K562 (cell line): Measurements from ENCODE around the gene GSTO2. TPM values are rescaled to one million over a fixed set of nuclear protein-coding genes. Genes with fewer than 3 reads are reported as not detected.

Experiments
- ATAC-seq: fragments of 200-7000 bp; cut with Tn5 transposase; 3 replicates; pipeline ENCODE4 v1.9.1; 2020; ENCODE audit warnings: moderate library complexity
- BruUV-seq: library from RNA; stranded (reverse); fragments of 400-500 nt; replicated peaks from 2 replicates; lab custom pipeline; 2021; lab: Mats Ljungman, UMichigan
- CTCF ChIA-PET: fragments of 300-600 bp; formaldehyde crosslinking; extraction: SDS; loops from one replicate; lab custom pipeline; 2021; ENCODE audit warnings: low intra/inter-chr PET ratio; lab: Yijun Ruan, JAX
- POLR2A ChIA-PET: fragments of 300-600, 350-650 bp; sonication (Branson Sonifier 250); formaldehyde crosslinking; extraction: SDS; loops from one replicate; lab custom pipeline; 2021; ENCODE audit warnings: antibody characterized with exemption, inconsistent platforms; lab: Yijun Ruan, JAX
- DNase-seq, 4 experiments: peaks; one replicate each; pipeline versions ENCODE4 v3.0.0 to v3.0.0-alpha.2; 2011 to 2018; ENCODE audit warnings: low spot score in 3 of 4, mixed read lengths in 3 of 4; ENCODE audit errors: extremely low read depth in 1 of 4
- FAIRE-seq: peaks from 2 replicates; lab custom pipeline; 2011; peaks lifted over from hg19 to GRCh38; lab: Jason Lieb, UNC
- H2AFZ ChIP-seq: 2 replicates; pipeline ENCODE4 v1.6.0; 2011; ENCODE audit warnings: low read depth, low read length, control low read depth, inconsistent platforms
- H3K27ac ChIP-seq: fragments of 200-600 bp; 3 replicates; pipeline ENCODE4 v1.8.0; 2011; ENCODE audit warnings: low read depth, mild to moderate bottlenecking, control low read depth, inconsistent platforms, low read length, moderate library complexity, mixed read lengths; ENCODE audit errors: extremely low read depth
- H3K27me3 ChIP-seq, 2 experiments: fragments of 300-600 bp in 1 of 2; 2 replicates in 1 of 2; 3 replicates in 1 of 2; pipeline versions ENCODE4 v1.6.0 to v1.8.0; 2011; ENCODE audit warnings: inconsistent platforms in 2 of 2, low read length in 2 of 2, mild to moderate bottlenecking in 1 of 2, mixed read lengths in 1 of 2, moderate library complexity in 1 of 2; ENCODE audit not compliant: control insufficient read depth in 2 of 2, insufficient read depth in 2 of 2
- H3K36me3 ChIP-seq: fragments of 300-600 bp; 3 replicates; pipeline ENCODE4 v1.8.0; 2011; ENCODE audit warnings: mild to moderate bottlenecking, low read length, inconsistent platforms; ENCODE audit not compliant: control insufficient read depth, insufficient read depth
- H3K4me1 ChIP-seq, 2 experiments: fragments of 200-600 bp in 1 of 2; replicated peaks in 1 of 2; 2 replicates in 1 of 2; 3 replicates in 1 of 2; pipeline versions ENCODE4 v1.5.1 to v1.8.0; 2011; ENCODE audit warnings: inconsistent platforms in 2 of 2, low read length in 2 of 2, mild to moderate bottlenecking in 1 of 2, mixed read lengths in 1 of 2, moderate library complexity in 1 of 2; ENCODE audit not compliant: control insufficient read depth in 2 of 2, insufficient read depth in 2 of 2
- H3K4me2 ChIP-seq: 2 replicates; pipeline ENCODE4 v1.6.1; 2011; ENCODE audit warnings: low read length, control low read depth, inconsistent platforms, mixed read lengths; ENCODE audit not compliant: insufficient read depth
- H3K4me3 ChIP-seq: fragments of 200-600 bp; sonication (generic), shearing (Covaris generic); 2 replicates; pipeline ENCODE4 v1.5.1; 2016; ENCODE audit warnings: control low read depth, inconsistent platforms
- H3K79me2 ChIP-seq: fragments of 200-600 bp; 3 replicates; pipeline ENCODE4 v1.8.0; 2011; ENCODE audit warnings: low read length, inconsistent platforms; ENCODE audit not compliant: control insufficient read depth, insufficient read depth
- H3K9ac ChIP-seq, 2 experiments: 2 replicates each; pipeline versions ENCODE4 v1.6.0 to v1.6.1; 2011; ENCODE audit warnings: low read depth in 2 of 2, low read length in 2 of 2, control low read depth in 1 of 2, inconsistent platforms in 1 of 2, mild to moderate bottlenecking in 1 of 2, mixed read lengths in 1 of 2; ENCODE audit not compliant: insufficient read depth in 1 of 2
- H3K9me1 ChIP-seq: one replicate; pipeline ENCODE4 v1.6.0; 2011; ENCODE audit warnings: inconsistent platforms, mild to moderate bottlenecking, low read length, moderate library complexity; ENCODE audit not compliant: control insufficient read depth, insufficient read depth
- H3K9me3 ChIP-seq: replicated peaks from 2 replicates; pipeline ENCODE4 v1.5.1; 2011; ENCODE audit warnings: low read depth, low read length, inconsistent platforms; ENCODE audit not compliant: control insufficient read depth, insufficient read depth
- H4K20me1 ChIP-seq: replicated peaks from 2 replicates; pipeline ENCODE4 v1.6.1; 2011; ENCODE audit warnings: low read length, inconsistent platforms, mixed read lengths; ENCODE audit not compliant: control insufficient read depth, insufficient read depth
- BMI1 ChIP-seq: fragments of 150-350 bp; IDR thresholded peaks from 2 replicates; pipeline ENCODE4 v1.6.1; 2014; ENCODE audit warnings: low read length
- BRD9 ChIP-seq: fragments of 450-650 bp; IDR thresholded peaks from 2 replicates; pipeline ENCODE4 v1.6.1; 2018; ENCODE audit warnings: low read depth; ENCODE audit not compliant: partially characterized antibody
- CHCHD3 ChIP-seq: fragments of 250-450 bp; sonication (Bioruptor Pico); IDR thresholded peaks from 2 replicates; pipeline ENCODE4 v2.1.2; 2022; ENCODE audit warnings: mild to moderate bottlenecking
- FOXK2 ChIP-seq, 2 experiments: fragments of 450-650 bp; IDR thresholded peaks in 1 of 2; conservative IDR thresholded peaks in 1 of 2; 2 replicates each; pipeline ENCODE4 v1.6.1; 2016; ENCODE audit warnings: low read depth in 2 of 2, mild to moderate bottlenecking in 1 of 2
- HNRNPL ChIP-seq: fragments of 200-400 bp; formaldehyde crosslinking; IDR thresholded peaks from 2 replicates; pipeline ENCODE4 v1.6.1; 2017; ENCODE audit warnings: low read depth, mild to moderate bottlenecking, low read length
- NR1H2 ChIP-seq: sonication (generic); formaldehyde crosslinking; IDR thresholded peaks from 2 replicates; pipeline ENCODE4 v1.4.0; 2020; ENCODE audit warnings: mild to moderate bottlenecking, missing genetic modification reagents
- ZNF121 ChIP-seq: sonication (generic); formaldehyde crosslinking; conservative IDR thresholded peaks from 2 replicates; pipeline ENCODE4 v1.8.0; 2022; ENCODE audit warnings: missing genetic modification reagents
- ZNF695 ChIP-seq: fragments of 450-650 bp; formaldehyde crosslinking; IDR thresholded peaks from 2 replicates; pipeline ENCODE4 v1.4.0; 2020; ENCODE audit warnings: mild to moderate bottlenecking, moderate library complexity
- WGBS: fragments of 100-300 bp; shearing (Covaris generic); methylation state at CpG from one replicate; pipeline ENCODE4 v1.1.6; 2016; ENCODE audit warnings: low coverage, mixed read lengths; ENCODE audit not compliant: insufficient coverage; ENCODE audit errors: missing lambda C conversion rate; 5-methylcytosine and 5-hydroxymethylcytosine counted together
- in situ Hi-C: fragments of 300-500 bp; cut with MboI; formaldehyde crosslinking; loops from 4 replicates; pipeline ENCODE4 v1.15.0; 2018; ENCODE audit warnings: inconsistent platforms, mixed read lengths
- intact Hi-C: fragments of 100-400 bp; cut with micrococcal nuclease; formaldehyde crosslinking; loops from 2 replicates; pipeline ENCODE4 v1.14.2; 2022
- polyA plus RNA-seq, 8 experiments: library from polyadenylated mRNA; depleted of rRNA in 4 of 8; stranded (reverse) in 5 of 8; unstranded in 3 of 8; fragments of >200 nt; fragmentation: Nextera tagmentation in 2 of 8; fragmentation: Illumina TruSeq in 1 of 8; extraction: Ambion mirVana in 2 of 8; extraction: Trizol in 1 of 8; gene quantifications; 2 replicates each; pipeline versions ENCODE4 v1.2.1 to v1.2.3, GENCODE V29; 2011 to 2014; ENCODE audit warnings: inconsistent platforms in 1 of 8, missing spikeins in 1 of 8
- total RNA-seq, 7 experiments: library from RNA; depleted of rRNA in 6 of 7; stranded (reverse); fragments of >200 nt in 6 of 7; fragmentation: Illumina TruSeq in 2 of 7; extraction: Trizol in 2 of 7; gene quantifications; 2 replicates each; pipeline versions ENCODE4 v1.2.1 to v1.2.3, GENCODE V29; 2011 to 2021; ENCODE audit warnings: low replicate concordance in 1 of 7

The GSTO2 gene
- total and polyA plus RNA-seq, 9 of the 15 experiments (the other 6 are each of a cell fraction or from before 2014, with no cell fraction given) = 0.18 to 1.8 (median 0.90) TPM

DNA sequence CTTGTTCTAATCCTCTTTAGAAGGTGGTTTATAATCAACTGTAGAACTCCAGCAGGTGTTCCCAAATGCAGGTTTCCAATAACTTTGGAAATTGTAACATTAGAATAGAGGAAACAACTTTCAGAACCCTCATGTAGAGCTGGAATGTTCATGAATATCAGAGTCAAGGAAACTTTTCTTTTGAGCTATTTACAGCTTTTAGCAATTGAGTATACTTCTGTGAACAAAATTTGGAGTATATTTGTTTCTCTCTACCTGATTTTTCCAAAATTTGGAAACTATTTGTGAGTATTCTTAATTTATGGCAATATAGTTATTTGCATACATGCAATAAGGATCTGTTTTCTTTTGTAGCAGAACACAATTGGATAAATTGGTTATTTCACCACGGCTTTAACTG is 34.0 kb upstream of the GSTO2 start:
- no peaks in the 10 kb centered on the region for H3K27me3 ChIP-seq
- H3K9ac ChIP-seq = no peak overlapping the region
- H3K27ac ChIP-seq = no peak overlapping the region
- FAIRE-seq (no peak), DNase-seq (no peak), ATAC-seq (no peak)
- no peak overlapping the region for H3K4me3 ChIP-seq
- no peaks in the 10 kb centered on the region for H3K36me3 ChIP-seq
- no peaks in the 10 kb centered on the region for H4K20me1 ChIP-seq
- H3K4me1 ChIP-seq = peaks cover 4 to 11% of the 10 kb centered on the region in 2 experiments; a peak in 4 of 5 replicates
- no peak overlapping the region for H3K4me2 ChIP-seq
- BruUV-seq = no TSS peak
- no peak overlapping the region for H2AFZ ChIP-seq
- POLR2A ChIA-PET = no interaction called here
- H3K79me2 ChIP-seq = no peaks in the 10 kb centered on the region
- in situ Hi-C loops (no loop called here), intact Hi-C loops (no loop called here)
- 13% methylated on average over 1 of the region's 1 CpG for WGBS
- 0 out of 2 replicates have a peak, but pooled peaks cover 3% of the 10 kb centered on the region for H3K9me3 ChIP-seq
- TF ChIP-seq CHCHD3 (CRISPR knock-in tag) = no peak
- peak; percentile 65 for TF ChIP-seq BRD9
- CTCF ChIA-PET = no interaction called here
- H3K9me1 ChIP-seq = no peaks in the 10 kb centered on the region

DNA sequence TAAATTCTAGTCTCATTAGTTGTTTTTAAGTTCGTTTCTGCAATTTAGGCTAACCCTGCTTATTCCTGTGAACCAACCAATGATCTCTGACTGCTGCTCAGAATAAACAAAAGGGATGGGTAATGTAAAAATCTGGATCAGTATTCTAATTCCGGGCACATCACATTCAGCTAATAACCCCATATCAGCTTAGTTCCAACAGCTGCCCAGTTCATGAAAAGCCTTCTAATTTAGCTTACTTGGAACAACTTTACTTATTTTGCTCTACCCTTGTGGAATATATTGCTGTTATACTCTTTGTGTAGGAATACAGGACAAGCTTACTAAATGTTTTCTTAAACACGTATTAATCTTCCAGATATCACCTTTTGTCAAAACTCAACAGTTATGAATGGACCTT is 33.2 kb upstream of the GSTO2 start:
- intact Hi-C loops (no loop called here), in situ Hi-C loops (no loop called here)
- H3K36me3 ChIP-seq = no peaks in the 10 kb centered on the region
- no peaks in the 10 kb centered on the region for H3K79me2 ChIP-seq
- no peaks in the 10 kb centered on the region for H3K9me1 ChIP-seq
- ChIA-PET CTCF (no interaction called here), POLR2A (no interaction called here)
- H3K27me3 ChIP-seq = no peaks in the 10 kb centered on the region
- no peak for ATAC-seq
- H4K20me1 ChIP-seq = no peaks in the 10 kb centered on the region
- WGBS = 23% methylated on average over 3 of the region's 3 CpGs
- FAIRE-seq = no peak
- H3K4me1 ChIP-seq = peaks cover 8 to 11% of the 10 kb centered on the region in 2 experiments; a peak in 4 of 5 replicates
- no peak overlapping the region for H3K9ac ChIP-seq
- no peak overlapping the region for H3K4me2 ChIP-seq
- no peak overlapping the region for H3K4me3 ChIP-seq
- no peak overlapping the region for H3K27ac ChIP-seq
- no peak overlapping the region for H2AFZ ChIP-seq
- BruUV-seq = no TSS peak
- 0 out of 2 replicates have a peak, but pooled peaks cover 3% of the 10 kb centered on the region for H3K9me3 ChIP-seq
- no peak for DNase-seq
- TF ChIP-seq ZNF695 (CRISPR knock-in tag) = no peak
- TF ChIP-seq NR1H2 (CRISPR knock-in tag) = no peak
- no peak for TF ChIP-seq HNRNPL
- no peak for TF ChIP-seq FOXK2 (conservative IDR thresholded peaks at IDR 0.05 in 1 of 2, IDR thresholded peaks at IDR 0.05 in 1 of 2; ENCODE audit: low read depth in 2 of 2)
- no peak for TF ChIP-seq BMI1
- no peak for TF ChIP-seq ZNF121 (CRISPR knock-in tag)
